Epithelial cell of prostate (primary cell): Measurements from ENCODE around the gene PDE6H.

ENCODE experiments used
- DNase-seq: peaks from one replicate; pipeline ENCODE4 v3.0.0-alpha.2; 2011; ENCODE audit warnings: low read depth, low spot score
- H3K27ac ChIP-seq: fragments of 450-650 bp; 2 replicates; pipeline ENCODE4 v1.5.1; 2017; ENCODE audit warnings: mild to moderate bottlenecking

PDE6H gene

DNA sequence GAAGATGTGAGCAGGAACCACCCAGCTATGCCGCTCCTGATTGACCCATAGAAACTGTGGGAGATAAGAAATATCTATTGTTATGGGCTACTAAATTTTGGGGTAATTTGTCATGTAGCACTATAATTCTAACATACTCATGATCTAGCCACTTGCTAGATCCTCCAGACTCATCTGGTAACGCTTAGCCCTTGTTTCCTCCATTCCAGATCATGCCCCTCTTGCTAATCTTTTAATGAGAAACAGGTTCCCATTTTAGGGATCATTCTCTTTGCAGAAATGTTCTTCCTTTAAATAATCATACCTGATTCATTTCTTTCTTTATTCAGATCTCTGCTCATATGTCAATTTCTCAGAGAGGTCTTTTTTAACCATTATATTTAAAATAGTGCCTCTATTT, 7.6 kb upstream of the PDE6H start:
- H3K27ac ChIP-seq, result no peak overlapping the region

DNA sequence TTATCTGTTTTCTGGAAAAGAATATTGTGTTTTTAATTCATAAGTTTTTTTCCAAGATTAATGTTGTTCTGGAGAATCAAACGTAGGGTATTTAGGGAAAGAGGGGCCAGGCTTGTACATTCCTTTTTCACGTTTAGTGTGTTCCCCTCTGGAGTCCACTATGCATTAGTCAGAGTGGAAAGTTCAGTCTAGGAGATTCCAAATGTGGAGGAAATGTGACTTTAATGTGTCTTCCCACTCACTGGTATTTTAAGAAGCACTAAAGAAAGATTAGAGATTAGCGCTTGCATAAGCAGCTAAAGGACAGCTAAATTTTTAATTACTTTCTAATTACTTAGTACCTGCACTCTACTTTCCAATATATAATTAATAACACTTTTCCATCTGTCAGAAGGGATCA, 4.4 kb upstream of the PDE6H start:
- H3K27ac ChIP-seq, result no peak overlapping the region
- DNase-seq, result no peak

More for the DNA sequence above, 7.6 kb upstream of the PDE6H start:
- no peak for DNase-seq

DNA sequence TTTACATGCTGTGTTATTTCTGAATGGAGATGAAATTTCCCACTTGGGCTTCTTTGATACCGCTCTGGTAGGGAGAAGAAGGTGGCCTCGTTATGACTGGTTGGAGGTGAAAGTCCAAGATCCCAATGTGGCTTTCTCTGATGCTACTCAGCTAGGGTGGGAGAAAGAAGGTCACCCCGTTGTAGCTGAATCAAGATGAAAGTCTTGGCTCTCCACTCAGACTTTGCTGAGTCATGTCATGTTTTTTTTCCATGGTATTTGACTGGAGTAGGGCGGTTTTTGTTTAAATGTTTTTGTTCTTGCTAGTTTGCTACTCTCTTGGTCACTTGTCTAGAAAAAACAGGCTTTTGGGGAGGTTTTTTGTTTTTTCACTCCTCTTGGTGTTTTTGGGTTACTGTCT, 2.4 kb upstream of the PDE6H start:
- DNase-seq, result no peak
- no peak overlapping the region for H3K27ac ChIP-seq

DNA sequence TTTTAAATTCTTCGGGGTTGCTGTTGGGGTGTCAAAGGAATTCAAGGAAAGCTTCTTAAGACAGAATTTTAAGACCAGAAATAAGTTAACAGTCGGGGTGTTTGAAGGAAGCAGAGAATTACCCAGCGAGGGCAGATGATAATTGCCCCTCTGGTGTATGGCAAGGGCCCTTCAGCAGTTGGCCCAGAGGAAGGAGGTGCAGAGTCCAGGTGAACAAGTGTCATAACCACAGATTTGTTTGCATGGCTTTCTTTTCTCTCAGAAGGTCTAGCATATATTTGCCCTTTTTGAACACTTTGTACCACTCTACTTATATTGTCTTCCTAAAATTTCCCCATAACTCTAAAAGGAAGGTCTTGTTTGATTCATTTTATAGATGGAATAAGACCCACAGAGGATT, 1.8 kb downstream of the PDE6H start:
- no peak for DNase-seq
- H3K27ac ChIP-seq, result no peak overlapping the region

DNA sequence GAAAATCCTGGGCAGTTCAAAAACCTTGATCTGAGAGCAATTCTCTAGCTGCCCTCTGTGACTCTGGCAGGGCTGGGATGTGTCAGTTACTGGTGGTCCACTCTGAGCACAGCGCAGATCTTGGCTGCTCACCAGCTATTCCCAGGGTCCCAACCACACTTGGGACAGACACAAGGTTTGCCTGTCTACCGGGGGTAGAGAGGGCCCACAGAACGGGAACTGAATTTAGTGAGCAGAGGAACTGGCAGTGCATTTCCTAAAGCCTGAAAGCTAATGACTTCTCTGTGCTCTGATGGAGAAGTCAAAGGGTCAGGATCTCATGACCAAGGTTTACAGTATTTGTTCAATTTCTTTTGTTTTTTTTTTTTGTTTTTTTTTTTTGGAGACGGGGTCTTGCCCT, 2.6 kb downstream of the PDE6H start:
- DNase-seq, result no peak
- H3K27ac ChIP-seq, result no peak overlapping the region

DNA sequence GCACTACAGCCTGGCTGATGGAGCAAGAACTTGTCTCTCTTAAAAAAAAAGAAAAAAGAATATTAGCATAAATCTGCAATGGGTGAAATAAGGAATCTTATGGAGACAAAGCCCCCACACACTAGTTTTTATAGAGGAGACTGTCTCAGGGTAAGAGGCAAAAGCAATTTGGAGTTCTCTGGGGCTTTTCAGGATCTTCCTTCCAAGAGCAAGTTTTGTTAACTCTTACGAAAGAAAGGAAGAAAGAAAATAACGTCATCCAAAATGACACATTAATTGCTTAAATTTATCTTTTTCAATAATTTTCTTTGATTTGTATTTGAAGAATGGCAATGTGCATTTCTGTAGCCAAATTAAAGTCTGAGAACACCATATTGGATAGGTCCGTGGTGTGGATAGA, 3.8 kb downstream of the PDE6H start:
- DNase-seq, result no peak
- no peak overlapping the region for H3K27ac ChIP-seq

DNA sequence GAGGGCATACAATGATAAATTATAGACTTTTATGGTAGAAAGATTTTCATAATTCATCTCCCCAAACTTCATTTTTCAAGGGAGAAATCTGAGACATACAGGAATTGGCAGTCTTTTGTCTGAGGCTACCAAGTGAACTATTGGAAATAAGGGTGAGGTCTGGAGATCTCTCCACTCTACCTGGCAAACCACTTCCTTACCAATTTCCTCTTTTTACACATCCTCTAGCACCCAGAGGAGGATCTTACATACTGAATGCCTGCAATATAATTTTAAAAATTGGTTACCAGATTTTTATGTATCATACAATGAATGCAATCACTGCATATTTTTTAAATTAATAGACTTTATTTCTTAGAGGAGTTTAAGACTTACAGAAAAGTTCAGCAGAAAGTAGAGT, 6.6 kb downstream of the PDE6H start:
- H3K27ac ChIP-seq, result no peak overlapping the region
- no peak for DNase-seq

DNA sequence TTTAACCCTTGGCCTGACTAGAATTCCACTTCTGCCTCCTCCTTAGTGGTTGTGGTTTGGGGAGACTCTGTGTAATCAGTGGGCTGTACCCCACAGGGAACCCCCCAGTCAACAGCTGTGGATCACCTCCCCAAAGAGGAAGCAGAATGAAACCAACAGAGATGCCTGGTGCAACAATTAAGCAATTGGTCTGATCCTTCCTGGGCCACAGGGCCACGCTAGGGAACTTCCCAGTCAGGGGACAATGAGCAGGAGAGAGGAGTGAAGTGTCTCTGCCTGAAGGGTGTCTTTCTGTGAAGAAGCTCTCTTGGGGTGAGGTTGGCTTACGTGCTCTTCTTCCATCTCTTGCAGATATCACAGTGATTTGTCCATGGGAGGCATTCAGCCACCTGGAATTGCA, 8.2 kb downstream of the PDE6H start:
- no peak overlapping the region for H3K27ac ChIP-seq
- no peak for DNase-seq

DNA sequence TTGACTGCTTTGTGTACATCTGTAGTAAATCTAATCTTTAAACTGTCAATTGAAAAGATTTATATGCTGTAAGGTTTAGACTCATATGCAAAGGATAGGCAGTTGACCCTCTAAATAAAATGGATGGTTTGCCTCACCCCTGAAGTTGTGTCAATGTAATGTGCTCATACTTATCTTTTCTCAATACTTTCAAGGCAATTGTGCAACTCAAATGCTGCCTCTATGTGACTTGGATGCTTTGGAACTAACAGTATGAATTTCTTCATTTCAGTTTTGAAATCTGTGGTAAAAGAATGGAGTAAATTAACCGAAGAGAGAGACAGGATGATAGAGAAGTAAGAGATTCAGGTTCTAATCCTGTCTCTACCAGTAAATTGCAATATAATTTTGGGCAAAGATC, 9.7 kb downstream of the PDE6H start:
- H3K27ac ChIP-seq, result no peak overlapping the region
- DNase-seq, result no peak

DNA sequence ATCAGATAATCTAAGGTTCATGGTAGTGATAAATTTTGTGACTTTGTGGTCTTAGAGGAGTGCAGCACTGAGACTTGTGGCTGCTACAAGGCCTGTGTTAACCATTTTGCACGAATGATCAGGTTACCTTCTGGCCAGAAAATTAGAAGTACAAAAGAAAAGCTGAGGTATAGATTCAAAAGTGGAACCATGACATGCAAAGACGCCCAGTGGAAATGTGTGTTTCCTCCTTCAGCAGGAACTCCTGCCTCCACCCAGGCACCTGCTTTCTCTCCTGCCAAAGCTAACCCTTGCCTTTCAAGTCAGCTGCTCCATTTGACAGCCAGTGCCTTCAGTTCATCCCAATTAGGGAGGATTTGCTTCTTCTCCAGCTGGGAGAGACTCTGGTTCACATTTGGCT, 10.1 kb downstream of the PDE6H start:
- no peak overlapping the region for H3K27ac ChIP-seq
- DNase-seq, result no peak

DNA sequence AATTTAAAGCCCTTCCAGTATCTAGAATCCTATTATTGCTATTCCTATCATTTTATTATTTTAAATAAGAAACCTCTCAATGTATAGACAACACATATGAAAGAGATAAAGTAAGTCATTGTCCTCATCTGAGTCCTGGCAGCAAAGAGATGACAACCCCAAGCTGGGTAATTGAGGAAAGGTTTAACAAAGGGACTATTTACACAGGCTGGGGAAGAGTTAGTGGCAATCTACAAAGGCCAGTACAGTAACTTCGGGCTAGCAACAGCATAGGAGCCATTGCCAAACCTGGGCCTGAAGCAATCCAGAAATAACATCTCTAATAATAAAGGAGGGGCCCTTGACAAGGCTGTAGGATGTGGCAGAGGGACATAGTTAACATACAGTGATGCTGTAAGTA, 11.2 kb downstream of the PDE6H start:
- DNase-seq, result no peak
- H3K27ac ChIP-seq, result no peak overlapping the region

DNA sequence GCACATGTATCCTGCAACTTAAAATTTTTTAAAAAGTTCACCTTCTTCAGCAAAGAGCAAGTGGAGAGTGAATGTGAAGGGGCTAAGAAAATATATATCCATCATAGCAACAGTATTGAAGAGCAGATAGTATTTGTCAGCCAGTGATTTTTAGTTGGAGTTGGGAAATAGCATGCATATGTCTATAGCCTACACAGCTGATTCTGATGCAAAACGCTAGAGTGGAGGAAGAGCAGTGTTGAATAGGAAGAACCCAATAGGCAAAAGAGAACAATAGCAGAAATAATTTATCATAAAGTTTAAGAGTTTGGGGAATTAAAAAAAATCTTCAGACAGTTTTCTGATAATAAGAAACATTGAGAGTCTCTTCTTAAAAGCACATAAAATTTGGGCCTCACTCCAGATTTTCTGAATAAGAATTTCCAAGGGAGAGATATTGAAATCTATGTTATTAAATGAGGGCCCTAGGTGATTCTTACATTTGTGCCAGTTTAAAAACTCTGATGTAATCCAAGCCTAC, 12.0 kb downstream of the PDE6H start:
- no peak overlapping the region for H3K27ac ChIP-seq
- no peak for DNase-seq

DNA sequence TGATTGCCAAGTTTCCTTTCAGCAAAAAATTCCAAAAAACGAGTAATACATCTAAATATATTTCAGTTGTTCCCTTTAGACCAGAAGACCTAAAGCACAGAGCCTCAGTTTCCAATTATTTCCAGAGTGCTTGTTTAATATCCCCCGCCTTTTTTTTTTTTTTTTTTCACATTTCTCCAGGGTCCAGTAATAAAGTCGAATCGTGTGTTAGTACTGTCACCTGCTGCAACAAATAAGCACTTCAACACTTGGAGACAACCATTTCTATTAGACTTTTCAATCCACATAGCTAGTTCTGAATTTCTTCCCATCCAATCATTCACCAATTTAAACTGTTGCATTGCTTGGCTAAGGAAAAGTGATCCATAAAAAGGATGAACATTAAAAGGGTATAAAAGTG, 13.6 kb downstream of the PDE6H start:
- H3K27ac ChIP-seq, result no peak overlapping the region
- DNase-seq, result no peak

DNA sequence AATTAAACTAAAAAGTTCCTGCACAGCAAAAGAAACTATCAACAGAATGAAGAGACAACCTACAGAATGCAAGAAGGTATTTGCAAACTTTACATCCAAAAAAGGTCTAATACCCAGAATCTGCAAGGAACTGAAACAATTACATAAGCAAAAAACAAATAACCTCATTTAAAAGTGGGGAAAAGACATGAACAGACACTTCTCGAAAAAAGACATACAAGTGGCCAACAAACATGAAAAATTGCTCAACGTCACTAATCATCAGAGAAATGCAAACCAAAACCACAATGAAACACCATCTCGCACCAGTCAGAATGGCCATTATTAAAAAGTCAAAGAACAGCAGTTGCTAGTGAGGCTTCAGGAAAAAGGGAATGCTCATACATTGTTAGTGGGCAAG, 15.2 kb downstream of the PDE6H start:
- no peak for DNase-seq
- H3K27ac ChIP-seq, result no peak overlapping the region

DNA sequence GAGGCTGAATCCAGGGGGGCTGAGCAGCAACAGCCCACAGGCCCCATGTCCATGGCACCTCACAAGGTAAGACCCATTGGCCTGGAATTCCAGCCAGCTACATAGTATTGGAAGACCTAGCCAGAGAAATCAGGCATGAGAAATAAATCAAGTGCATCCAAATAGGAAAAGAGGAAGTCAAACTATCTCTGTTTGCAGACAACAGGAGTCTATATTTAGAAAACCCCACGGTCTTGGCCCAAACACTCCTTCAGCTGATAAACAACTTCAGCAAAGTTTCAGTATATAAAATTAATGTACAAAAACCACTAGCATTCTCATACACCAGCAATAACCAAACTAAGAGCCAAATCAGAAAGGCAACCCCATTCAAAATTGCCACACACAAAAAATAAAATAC, 16.9 kb downstream of the PDE6H start:
- H3K27ac ChIP-seq, result no peak overlapping the region
- no peak for DNase-seq

DNA sequence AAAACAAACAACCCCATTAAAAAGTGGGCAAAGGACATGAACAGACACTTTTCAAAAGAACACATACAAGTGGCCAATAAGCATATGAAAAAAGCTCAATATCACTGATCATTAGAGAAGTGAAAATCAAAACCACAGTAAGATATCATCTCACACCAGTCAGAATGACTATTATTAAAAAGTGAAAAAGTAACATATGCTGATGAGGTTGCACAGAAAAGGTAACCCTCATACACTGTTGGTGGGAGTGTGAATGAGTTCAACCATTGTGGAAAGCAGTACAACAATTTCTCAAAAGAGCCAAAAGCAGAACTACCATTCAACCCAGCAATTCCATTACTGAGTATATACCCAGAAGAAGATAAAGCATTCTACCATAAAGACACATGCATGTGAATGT, 18.2 kb downstream of the PDE6H start:
- no peak for DNase-seq
- H3K27ac ChIP-seq, result no peak overlapping the region

DNA sequence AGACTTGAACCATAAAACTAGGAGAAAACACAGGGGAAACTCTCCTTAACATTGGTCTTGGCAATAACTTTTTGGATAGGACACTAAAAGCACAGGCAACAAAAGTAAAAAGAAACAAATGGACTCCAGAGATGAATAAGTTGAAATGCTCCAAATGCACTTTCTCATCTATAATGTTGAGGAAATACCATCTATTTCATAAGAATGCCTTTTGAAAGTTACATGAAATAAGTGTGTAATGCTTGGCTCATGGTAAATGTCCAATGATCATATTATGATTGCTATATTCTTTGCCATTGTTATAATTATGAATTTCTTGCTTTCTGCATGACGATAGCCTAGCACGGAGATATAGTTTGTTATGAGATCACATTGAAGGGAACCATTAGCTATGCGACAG, 19.8 kb downstream of the PDE6H start:
- DNase-seq, result no peak
- H3K27ac ChIP-seq, result no peak overlapping the region

DNA sequence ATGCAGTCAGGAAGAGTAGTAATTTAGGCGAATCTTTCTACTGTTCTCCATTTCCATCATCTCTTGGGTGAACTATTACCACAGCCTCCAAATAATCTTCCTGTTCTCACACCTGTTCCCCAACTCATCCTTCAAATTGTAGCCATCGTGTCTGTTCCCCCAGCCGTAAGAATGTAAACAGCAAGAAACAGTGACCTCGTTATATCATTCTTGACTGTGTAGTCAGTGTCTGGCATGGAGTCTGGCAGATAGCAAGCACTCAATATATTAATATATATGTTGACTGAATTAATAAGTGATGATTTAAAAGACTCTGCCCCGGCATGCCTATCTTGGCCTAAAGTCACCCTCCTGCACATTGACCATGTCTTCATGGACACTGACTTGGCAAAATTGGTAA, 20.3 kb downstream of the PDE6H start:
- H3K27ac ChIP-seq, result no peak overlapping the region
- no peak for DNase-seq

DNA sequence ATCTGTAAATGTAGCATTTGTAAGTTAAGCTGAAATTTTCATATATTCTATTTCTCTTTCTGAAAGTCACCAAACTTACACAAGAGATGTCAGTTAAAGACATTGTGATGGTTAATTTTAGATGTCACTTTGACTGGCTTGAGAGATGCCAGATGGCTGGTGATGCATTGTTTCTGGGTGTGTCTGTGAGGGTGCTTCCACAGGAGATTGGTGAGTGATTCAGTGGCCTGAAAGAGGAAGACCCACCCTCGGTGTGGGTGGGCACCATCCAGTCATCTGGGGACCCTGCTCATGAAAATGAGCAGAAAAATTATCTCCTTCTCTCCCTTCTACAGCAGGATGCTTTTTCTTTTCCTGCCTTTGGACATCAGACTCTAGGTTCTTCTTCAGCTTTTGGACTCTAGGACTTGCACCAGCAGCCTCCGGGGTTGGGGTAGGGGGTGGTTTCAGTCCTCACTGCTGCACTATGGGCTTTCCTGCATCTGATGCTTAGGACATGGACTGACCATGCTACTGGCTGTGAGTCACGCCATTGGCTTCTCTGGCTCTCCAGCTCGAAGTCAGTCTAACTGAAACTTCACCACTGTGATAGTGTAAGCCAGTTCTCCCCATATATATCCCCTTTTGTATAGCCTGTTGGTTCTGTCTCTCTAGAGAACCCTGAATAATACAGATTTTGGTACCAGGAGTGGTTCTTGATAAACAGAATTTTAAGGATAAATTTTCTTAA, 20.9 kb downstream of the PDE6H start:
- no peak for DNase-seq

DNA sequence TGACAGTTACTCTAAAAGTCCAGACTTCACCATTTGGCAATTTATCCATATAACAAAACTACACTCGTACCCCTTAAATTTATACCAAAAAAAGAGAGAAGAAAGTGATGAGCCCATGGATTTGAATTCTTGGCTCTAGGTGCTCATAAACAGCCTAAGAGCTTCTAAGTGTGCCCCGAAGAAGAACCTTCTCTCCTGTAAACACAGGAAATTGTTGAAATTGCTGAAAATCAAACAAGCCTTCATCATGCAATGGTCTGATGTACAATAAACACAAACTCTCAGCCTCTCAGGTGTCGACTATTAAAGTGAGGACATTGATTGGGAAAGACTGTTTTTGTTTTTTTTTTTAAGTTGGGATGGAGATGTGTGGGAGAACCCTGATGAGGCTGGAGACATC, 21.8 kb downstream of the PDE6H start:
- DNase-seq, result no peak
- H3K27ac ChIP-seq, result no peak overlapping the region

More for the DNA sequence above, 20.9 kb downstream of the PDE6H start:
- no peak overlapping the region for H3K27ac ChIP-seq

DNA sequence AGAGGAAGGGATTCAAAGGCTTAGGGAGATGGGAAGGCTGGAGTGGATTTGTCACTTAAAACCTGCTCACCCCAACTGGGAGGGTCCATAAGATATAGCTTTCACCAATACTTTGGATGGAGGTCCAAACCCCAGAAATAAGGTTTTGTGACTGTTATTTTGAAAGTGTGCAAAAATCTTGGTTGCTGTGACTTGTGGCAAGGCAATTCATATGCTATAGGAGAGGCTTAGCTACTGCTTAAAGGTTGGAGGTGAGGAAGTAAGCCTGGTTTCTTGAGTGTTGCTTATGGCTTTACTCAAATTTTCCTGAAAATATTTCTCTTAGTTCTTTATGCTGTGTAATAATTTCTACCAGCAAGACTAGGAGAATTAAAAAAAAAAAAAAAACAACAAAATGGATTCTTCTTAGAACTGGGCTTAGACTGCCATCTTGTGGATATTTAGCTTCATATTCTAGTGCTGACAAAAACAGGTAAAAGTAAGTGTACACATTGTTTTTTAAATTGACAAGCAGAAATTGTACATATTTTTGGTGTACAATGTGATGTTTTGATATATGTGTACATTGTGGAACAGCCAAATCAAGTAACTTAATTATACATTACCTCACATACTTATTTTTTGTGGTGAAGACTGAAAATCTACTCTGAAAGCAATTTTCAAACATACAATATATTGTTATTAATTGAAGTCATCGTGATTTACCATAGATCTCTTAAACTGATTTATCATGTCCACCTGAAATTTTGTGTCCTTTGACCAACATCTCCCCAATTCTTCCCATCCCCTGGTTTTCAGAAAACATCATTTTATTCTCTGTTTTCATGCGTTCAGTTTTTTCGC, 23.0 kb downstream of the PDE6H start:
- no peak overlapping the region for H3K27ac ChIP-seq
- no peak for DNase-seq

DNA sequence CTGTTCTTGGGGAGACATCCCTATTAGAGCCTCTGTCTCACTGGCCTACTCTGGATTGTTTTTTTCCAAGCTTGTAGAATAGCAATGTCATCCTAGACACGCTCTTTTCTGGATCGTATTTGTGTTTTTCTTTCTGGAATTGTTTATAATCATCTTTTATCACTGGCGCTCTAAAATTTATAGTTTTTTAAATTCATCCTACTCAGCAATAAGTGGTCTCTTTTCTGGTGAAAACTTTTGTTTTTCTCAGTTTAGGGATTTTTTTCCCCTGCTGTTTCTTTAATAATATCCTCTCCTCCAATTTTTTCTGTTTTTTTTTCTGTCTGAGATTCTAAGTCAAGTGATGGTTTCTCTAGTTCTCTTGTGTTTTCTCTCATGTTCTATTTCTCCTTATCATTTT, 25.2 kb downstream of the PDE6H start:
- no peak overlapping the region for H3K27ac ChIP-seq
- DNase-seq, result no peak
